HEK293 (cell line): Measurements from ENCODE around the gene WWTR1.

Experiments used
- CTCF ChIA-PET: fragments of 350-600 bp; formaldehyde crosslinking; extraction: SDS; loops from one replicate; lab custom pipeline; 2021; ENCODE audit warnings: antibody characterized with exemption; lab: Yijun Ruan, JAX
- POLR2A ChIA-PET: fragments of 300-600 bp; formaldehyde crosslinking; extraction: SDS; loops from one replicate; lab custom pipeline; 2020; ENCODE audit warnings: antibody characterized with exemption, inconsistent platforms; lab: Yijun Ruan, JAX
- H3K27ac ChIP-seq: fragments of 200-500 bp; sonication (Bioruptor generic); 2 replicates; pipeline ENCODE4 v1.5.1; 2014; ENCODE audit warnings: low read depth, low read length, control low read depth, inconsistent platforms; ENCODE audit errors: extremely low read depth
- H3K36me3 ChIP-seq, 2 experiments: fragments of 200-500 bp in 1 of 2; sonication (Bioruptor generic) in 1 of 2; 1 replicate in 1 of 2; 2 replicates in 1 of 2; pipeline ENCODE4 v1.5.1; 2014 to 2017; ENCODE audit warnings: inconsistent platforms in 2 of 2, low read length in 2 of 2; ENCODE audit not compliant: control insufficient read depth in 2 of 2, insufficient read depth in 1 of 2
- H3K4me1 ChIP-seq: fragments of 200-500 bp; sonication (Bioruptor generic); 2 replicates; pipeline ENCODE4 v1.5.1; 2014; ENCODE audit warnings: mild to moderate bottlenecking, low read length, inconsistent platforms; ENCODE audit not compliant: control insufficient read depth, insufficient read depth
- H3K4me3 ChIP-seq: 2 replicates; pipeline ENCODE4 v1.5.1; 2011; ENCODE audit warnings: low read depth, mild to moderate bottlenecking, control low read depth, low read length, moderate library complexity
- H3K9me3 ChIP-seq: fragments of 200-500 bp; sonication (Bioruptor generic); 2 replicates; pipeline ENCODE4 v1.5.1; 2014; ENCODE audit warnings: low read depth, low read length, inconsistent platforms; ENCODE audit not compliant: control insufficient read depth, insufficient read depth
- EGR2 ChIP-seq: fragments of 450-650 bp; formaldehyde crosslinking; IDR thresholded peaks from 2 replicates; pipeline ENCODE4 v1.5.1; 2016; ENCODE audit warnings: low read depth, missing biosample characterization, missing genetic modification characterization
- GFI1B ChIP-seq: fragments of 450-650 bp; formaldehyde crosslinking; IDR thresholded peaks from 2 replicates; pipeline ENCODE4 v1.5.1; 2016; ENCODE audit warnings: missing biosample characterization, missing genetic modification characterization
- KLF10 ChIP-seq: fragments of 450-650 bp; IDR thresholded peaks from 2 replicates; pipeline ENCODE4 v1.5.1; 2018; ENCODE audit warnings: missing biosample characterization, mild to moderate bottlenecking, missing genetic modification characterization
- MZF1 ChIP-seq: fragments of 450-650 bp; formaldehyde crosslinking; IDR thresholded peaks from 2 replicates; pipeline ENCODE4 v1.5.1; 2017; ENCODE audit warnings: missing biosample characterization, missing genetic modification characterization, borderline replicate concordance
- PRDM1 ChIP-seq: fragments of 450-650 bp; formaldehyde crosslinking; IDR thresholded peaks from 2 replicates; pipeline ENCODE4; 2016; ENCODE audit warnings: missing biosample characterization, missing genetic modification characterization
- SCRT2 ChIP-seq: fragments of 450-650 bp; formaldehyde crosslinking; IDR thresholded peaks from 2 replicates; pipeline ENCODE4 v1.5.1; 2016; ENCODE audit warnings: missing biosample characterization, missing genetic modification characterization
- ZNF114 ChIP-seq: fragments of 450-650 bp; formaldehyde crosslinking; IDR thresholded peaks from 2 replicates; pipeline ENCODE4 v1.5.0; 2017; ENCODE audit warnings: missing biosample characterization, missing genetic modification characterization
- ZNF184 ChIP-seq: fragments of 450-650 bp; IDR thresholded peaks from 2 replicates; pipeline ENCODE4 v1.5.1; 2018; ENCODE audit warnings: missing biosample characterization, mild to moderate bottlenecking, missing genetic modification characterization
- ZNF214 ChIP-seq: fragments of 450-650 bp; formaldehyde crosslinking; IDR thresholded peaks from 2 replicates; pipeline ENCODE4 v1.5.1; 2017; ENCODE audit warnings: missing biosample characterization, mild to moderate bottlenecking, missing genetic modification characterization, borderline replicate concordance
- ZNF221 ChIP-seq: fragments of 450-650 bp; formaldehyde crosslinking; IDR thresholded peaks from 2 replicates; pipeline ENCODE4 v1.5.1; 2017; ENCODE audit warnings: missing biosample characterization, missing genetic modification characterization, borderline replicate concordance
- ZNF274 ChIP-seq, 2 experiments: fragments of 200-500 bp in 1 of 2; fragments of 450-650 bp in 1 of 2; sonication (Bioruptor generic) in 1 of 2; formaldehyde crosslinking in 1 of 2; IDR thresholded peaks; 2 replicates each; pipeline versions ENCODE4 v1.5.1 to v1.6.1; 2014 to 2016; ENCODE audit warnings: borderline replicate concordance in 1 of 2, inconsistent platforms in 1 of 2, low read length in 1 of 2, missing biosample characterization in 1 of 2, missing genetic modification characterization in 1 of 2
- ZNF354C ChIP-seq: fragments of 450-650 bp; formaldehyde crosslinking; IDR thresholded peaks from 2 replicates; pipeline ENCODE4 v1.5.1; 2016; ENCODE audit warnings: missing biosample characterization, missing genetic modification characterization, low read depth, borderline replicate concordance
- ZNF37A ChIP-seq: fragments of 450-650 bp; IDR thresholded peaks from 2 replicates; pipeline ENCODE4 v1.5.1; 2018; ENCODE audit warnings: missing biosample characterization, missing genetic modification characterization
- ZNF521 ChIP-seq: fragments of 450-650 bp; formaldehyde crosslinking; IDR thresholded peaks from 2 replicates; pipeline ENCODE4 v1.5.1; 2017; ENCODE audit warnings: missing biosample characterization, mild to moderate bottlenecking, missing genetic modification characterization
- ZNF624 ChIP-seq: fragments of 450-650 bp; formaldehyde crosslinking; IDR thresholded peaks from 2 replicates; pipeline ENCODE4 v1.5.1; 2017; ENCODE audit warnings: missing biosample characterization, missing genetic modification characterization
- ZNF664 ChIP-seq: fragments of 450-650 bp; formaldehyde crosslinking; IDR thresholded peaks from 2 replicates; pipeline ENCODE4 v1.5.1; 2016; ENCODE audit warnings: missing biosample characterization, missing genetic modification characterization
- ZNF777 ChIP-seq: fragments of 450-650 bp; formaldehyde crosslinking; IDR thresholded peaks from 2 replicates; pipeline ENCODE4 v1.5.1; 2017; ENCODE audit warnings: missing biosample characterization, missing genetic modification characterization, borderline replicate concordance
- TF ChIP-seq, protein P1 (sequence below): IDR thresholded peaks from 2 replicates; pipeline ENCODE4 v1.6.1; 2011; ENCODE audit warnings: mild to moderate bottlenecking, low read depth, low read length, borderline replicate concordance
- TF ChIP-seq, protein P2 (sequence below): fragments of 450-650 bp; formaldehyde crosslinking; IDR thresholded peaks from 2 replicates; pipeline ENCODE4 v1.5.1; 2016; ENCODE audit warnings: missing biosample characterization, missing genetic modification characterization
- TF ChIP-seq, protein P3 (sequence below): fragments of 450-650 bp; formaldehyde crosslinking; IDR thresholded peaks from 2 replicates; pipeline ENCODE4 v1.5.1; 2016; ENCODE audit warnings: missing biosample characterization, missing genetic modification characterization, borderline replicate concordance
- TF ChIP-seq, protein P4 (sequence below): fragments of 450-650 bp; formaldehyde crosslinking; IDR thresholded peaks from 2 replicates; pipeline ENCODE4 v1.5.1; 2016; ENCODE audit warnings: missing biosample characterization, missing genetic modification characterization
- TF ChIP-seq, protein P5 (sequence below): sonication (generic); formaldehyde crosslinking; IDR thresholded peaks from 2 replicates; pipeline ENCODE4 v1.8.1; 2022; ENCODE audit warnings: mild to moderate bottlenecking, moderate library complexity, missing genetic modification reagents
- TF ChIP-seq, protein P6 (sequence below): fragments of 450-650 bp; formaldehyde crosslinking; IDR thresholded peaks from 2 replicates; pipeline ENCODE4 v1.5.1; 2016; ENCODE audit warnings: missing biosample characterization, missing genetic modification characterization

Gene WWTR1

DNA sequence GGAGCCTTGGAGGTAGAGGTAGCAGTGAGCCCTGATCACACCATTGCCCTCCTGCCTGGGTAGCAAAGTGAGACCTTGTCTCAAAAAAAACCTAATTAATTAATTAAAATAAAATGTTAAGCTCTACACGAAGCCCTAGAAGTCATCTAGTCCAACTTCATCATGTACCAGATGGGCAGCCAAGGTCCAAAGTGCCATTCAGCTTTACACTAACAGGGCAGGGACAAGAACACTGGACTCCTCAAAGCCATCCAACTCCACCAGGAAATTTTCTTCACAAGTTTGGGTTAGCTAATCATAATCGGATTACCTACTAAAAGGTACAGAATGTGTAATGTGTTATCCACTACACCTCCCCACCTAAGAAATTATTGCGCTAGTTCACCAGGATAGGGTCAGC, 48.8 kb downstream of the WWTR1 start:
- CTCF ChIA-PET: interaction anchor here (0.7 to 0.8 kb wide), 2 partner anchors 79 to 108 kb away, joined by 3 to 4 read pairs; no protein-coding TSS in a partner anchor
- Histone ChIP-seq H3K4me1 (no peaks in the 10 kb centered on the region), H3K36me3 (no peaks in the 10 kb centered on the region), H3K27ac (no peak overlapping the region)
- TF ChIP-seq PRDM1 (tag by site-specific recombination) (no peak), ZNF184 (tag by site-specific recombination) (no peak), ZNF37A (tag by site-specific recombination) (no peak), KLF10 (tag by site-specific recombination) (no peak), ZNF664 (no peak)
- TF ChIP-seq, all 188 proteins: peak for 0
- H3K4me3 ChIP-seq: no peak overlapping the region
- H3K9me3 ChIP-seq: no peaks in the 10 kb centered on the region
- POLR2A ChIA-PET: no interaction called here

DNA sequence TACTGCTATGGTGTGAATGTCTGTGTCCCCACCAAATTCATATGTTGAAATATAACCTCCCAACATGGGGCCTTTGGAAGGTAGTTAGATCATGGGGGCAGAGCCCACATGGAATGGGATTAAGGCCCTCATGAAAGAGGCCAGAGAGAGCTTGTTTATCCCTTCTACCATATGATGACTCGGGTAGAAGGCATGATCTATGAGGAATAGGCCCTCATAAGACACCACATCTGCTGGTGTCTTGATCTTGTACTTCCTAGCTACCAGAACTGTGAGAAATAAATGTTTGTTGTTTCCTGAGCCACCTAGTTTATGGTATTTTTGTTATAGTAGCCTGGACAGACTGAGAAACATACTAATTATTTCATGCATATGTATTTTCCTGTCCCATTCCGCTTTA, 51.9 kb downstream of the WWTR1 start:
- H3K36me3 ChIP-seq: no peaks in the 10 kb centered on the region
- TF ChIP-seq ZNF354C: no peak
- TF ChIP-seq MZF1 (tag by site-specific recombination): no peak
- TF ChIP-seq, protein P1, sequence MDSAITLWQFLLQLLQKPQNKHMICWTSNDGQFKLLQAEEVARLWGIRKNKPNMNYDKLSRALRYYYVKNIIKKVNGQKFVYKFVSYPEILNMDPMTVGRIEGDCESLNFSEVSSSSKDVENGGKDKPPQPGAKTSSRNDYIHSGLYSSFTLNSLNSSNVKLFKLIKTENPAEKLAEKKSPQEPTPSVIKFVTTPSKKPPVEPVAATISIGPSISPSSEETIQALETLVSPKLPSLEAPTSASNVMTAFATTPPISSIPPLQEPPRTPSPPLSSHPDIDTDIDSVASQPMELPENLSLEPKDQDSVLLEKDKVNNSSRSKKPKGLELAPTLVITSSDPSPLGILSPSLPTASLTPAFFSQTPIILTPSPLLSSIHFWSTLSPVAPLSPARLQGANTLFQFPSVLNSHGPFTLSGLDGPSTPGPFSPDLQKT: no peak
- TF ChIP-seq, protein P2, sequence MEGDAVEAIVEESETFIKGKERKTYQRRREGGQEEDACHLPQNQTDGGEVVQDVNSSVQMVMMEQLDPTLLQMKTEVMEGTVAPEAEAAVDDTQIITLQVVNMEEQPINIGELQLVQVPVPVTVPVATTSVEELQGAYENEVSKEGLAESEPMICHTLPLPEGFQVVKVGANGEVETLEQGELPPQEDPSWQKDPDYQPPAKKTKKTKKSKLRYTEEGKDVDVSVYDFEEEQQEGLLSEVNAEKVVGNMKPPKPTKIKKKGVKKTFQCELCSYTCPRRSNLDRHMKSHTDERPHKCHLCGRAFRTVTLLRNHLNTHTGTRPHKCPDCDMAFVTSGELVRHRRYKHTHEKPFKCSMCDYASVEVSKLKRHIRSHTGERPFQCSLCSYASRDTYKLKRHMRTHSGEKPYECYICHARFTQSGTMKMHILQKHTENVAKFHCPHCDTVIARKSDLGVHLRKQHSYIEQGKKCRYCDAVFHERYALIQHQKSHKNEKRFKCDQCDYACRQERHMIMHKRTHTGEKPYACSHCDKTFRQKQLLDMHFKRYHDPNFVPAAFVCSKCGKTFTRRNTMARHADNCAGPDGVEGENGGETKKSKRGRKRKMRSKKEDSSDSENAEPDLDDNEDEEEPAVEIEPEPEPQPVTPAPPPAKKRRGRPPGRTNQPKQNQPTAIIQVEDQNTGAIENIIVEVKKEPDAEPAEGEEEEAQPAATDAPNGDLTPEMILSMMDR (tag by site-specific recombination): no peak
- no peak for TF ChIP-seq GFI1B
- TF ChIP-seq, protein P3, sequence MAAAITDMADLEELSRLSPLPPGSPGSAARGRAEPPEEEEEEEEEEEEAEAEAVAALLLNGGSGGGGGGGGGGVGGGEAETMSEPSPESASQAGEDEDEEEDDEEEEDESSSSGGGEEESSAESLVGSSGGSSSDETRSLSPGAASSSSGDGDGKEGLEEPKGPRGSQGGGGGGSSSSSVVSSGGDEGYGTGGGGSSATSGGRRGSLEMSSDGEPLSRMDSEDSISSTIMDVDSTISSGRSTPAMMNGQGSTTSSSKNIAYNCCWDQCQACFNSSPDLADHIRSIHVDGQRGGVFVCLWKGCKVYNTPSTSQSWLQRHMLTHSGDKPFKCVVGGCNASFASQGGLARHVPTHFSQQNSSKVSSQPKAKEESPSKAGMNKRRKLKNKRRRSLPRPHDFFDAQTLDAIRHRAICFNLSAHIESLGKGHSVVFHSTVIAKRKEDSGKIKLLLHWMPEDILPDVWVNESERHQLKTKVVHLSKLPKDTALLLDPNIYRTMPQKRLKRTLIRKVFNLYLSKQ (tag by site-specific recombination): no peak
- TF ChIP-seq, protein P4, sequence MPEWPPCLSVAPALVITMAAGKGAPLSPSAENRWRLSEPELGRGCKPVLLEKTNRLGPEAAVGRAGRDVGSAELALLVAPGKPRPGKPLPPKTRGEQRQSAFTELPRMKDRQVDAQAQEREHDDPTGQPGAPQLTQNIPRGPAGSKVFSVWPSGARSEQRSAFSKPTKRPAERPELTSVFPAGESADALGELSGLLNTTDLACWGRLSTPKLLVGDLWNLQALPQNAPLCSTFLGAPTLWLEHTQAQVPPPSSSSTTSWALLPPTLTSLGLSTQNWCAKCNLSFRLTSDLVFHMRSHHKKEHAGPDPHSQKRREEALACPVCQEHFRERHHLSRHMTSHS (tag by site-specific recombination): no peak
- TF ChIP-seq, protein P5, sequence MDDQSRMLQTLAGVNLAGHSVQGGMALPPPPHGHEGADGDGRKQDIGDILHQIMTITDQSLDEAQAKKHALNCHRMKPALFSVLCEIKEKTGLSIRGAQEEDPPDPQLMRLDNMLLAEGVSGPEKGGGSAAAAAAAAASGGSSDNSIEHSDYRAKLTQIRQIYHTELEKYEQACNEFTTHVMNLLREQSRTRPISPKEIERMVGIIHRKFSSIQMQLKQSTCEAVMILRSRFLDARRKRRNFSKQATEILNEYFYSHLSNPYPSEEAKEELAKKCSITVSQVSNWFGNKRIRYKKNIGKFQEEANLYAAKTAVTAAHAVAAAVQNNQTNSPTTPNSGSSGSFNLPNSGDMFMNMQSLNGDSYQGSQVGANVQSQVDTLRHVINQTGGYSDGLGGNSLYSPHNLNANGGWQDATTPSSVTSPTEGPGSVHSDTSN (CRISPR knock-in tag): no peak
- TF ChIP-seq ZNF114: no peak
- TF ChIP-seq ZNF521: no peak
- no peak for TF ChIP-seq ZNF274 (IDR thresholded peaks at IDR 0.05; ENCODE audit: low read length)
- no peak for TF ChIP-seq ZNF274 (tag by site-specific recombination; IDR thresholded peaks at IDR 0.05; ENCODE audit: borderline replicate concordance)
- TF ChIP-seq ZNF624 (tag by site-specific recombination): no peak
- no peak for TF ChIP-seq EGR2
- no peak for TF ChIP-seq ZNF221
- TF ChIP-seq, protein P6, sequence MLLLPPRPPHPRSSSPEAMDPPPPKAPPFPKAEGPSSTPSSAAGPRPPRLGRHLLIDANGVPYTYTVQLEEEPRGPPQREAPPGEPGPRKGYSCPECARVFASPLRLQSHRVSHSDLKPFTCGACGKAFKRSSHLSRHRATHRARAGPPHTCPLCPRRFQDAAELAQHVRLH (tag by site-specific recombination): no peak
- TF ChIP-seq SCRT2: no peak
- no peak for TF ChIP-seq ZNF777 (tag by site-specific recombination)
- TF ChIP-seq ZNF214 (tag by site-specific recombination): no peak
- no peak overlapping the region for H3K4me3 ChIP-seq
- H3K27ac ChIP-seq: no peak overlapping the region
- H3K4me1 ChIP-seq: 0 out of 2 replicates have a peak, but pooled peaks cover 2% of the 10 kb centered on the region
- CTCF ChIA-PET: interaction anchor here (0.6 to 1.5 kb wide), 3 partner anchors 12 to 126 kb away, joined by 3 to 5 read pairs (median 4); no protein-coding TSS in a partner anchor
- H3K9me3 ChIP-seq: no peaks in the 10 kb centered on the region
- POLR2A ChIA-PET: interaction anchor here (1.6 kb wide), 1 partner anchor 52 kb away, joined by 4 read pairs; the partner anchor contains the start of gene WWTR1
